Right lobe of liver (tissue), 6 donors: ENCODE results near the gene TUBA8. TPM values are rescaled to one million over a fixed set of nuclear protein-coding genes. Genes with fewer than 3 reads are reported as not detected.

Experiments used
- ATAC-seq, 4 donors: fragments of 200-7000 bp; cut with Tn5 transposase; one replicate each; pipeline ENCODE4 v1.9.1; 2020; ENCODE audit warnings: mild to moderate bottlenecking in 4 of 4, moderate library complexity in 4 of 4
- DNase-seq, 3 donors: peaks; one replicate each; pipeline ENCODE4 v3.0.0-alpha.2; 2020
- H3K27ac ChIP-seq, 3 donors: fragments of 200-600 bp; one replicate each; pipeline ENCODE4 v1.8.0; 2022
- H3K27me3 ChIP-seq, 2 donors: fragments of 200-600 bp; one replicate each; pipeline ENCODE4 v1.8.0; 2022
- H3K36me3 ChIP-seq, 4 donors: fragments of 200-600 bp; sonication (generic) in 1 of 4; one replicate each; pipeline versions ENCODE4 v1.5.1 to v1.8.0; 2017 to 2022; ENCODE audit warnings: control low read depth in 1 of 4
- H3K4me1 ChIP-seq, 4 donors: fragments of 200-600 bp; sonication (generic) in 1 of 4; one replicate each; pipeline versions ENCODE4 v1.5.1 to v1.8.0; 2017 to 2022; ENCODE audit warnings: control low read depth in 1 of 4
- H3K4me3 ChIP-seq, 3 donors: fragments of 200-600 bp; one replicate each; pipeline ENCODE4 v1.8.0; 2022
- H3K9me3 ChIP-seq, 4 donors: fragments of 200-600 bp; sonication (generic) in 1 of 4; one replicate each; pipeline versions ENCODE4 v1.5.1 to v1.8.0; 2017 to 2022; ENCODE audit warnings: control low read depth in 1 of 4
- CTCF ChIP-seq, 4 donors: fragments of 200-600 bp in 3 of 4; fragments of 450-650 bp in 1 of 4; IDR thresholded peaks; one replicate each; pipeline versions ENCODE4 v1.5.1 to v1.8.0; 2016 to 2022; ENCODE audit warnings: antibody characterized with exemption in 4 of 4, mild to moderate bottlenecking in 2 of 4
- POLR2A ChIP-seq: fragments of 450-650 bp; IDR thresholded peaks from one replicate; pipeline ENCODE4 v1.6.1; 2017; ENCODE audit warnings: antibody characterized with exemption, mild to moderate bottlenecking
- whole genome bisulfite sequencing: methylation state at CpG from one replicate; pipeline ENCODE4 v1.1.6; 2018; ENCODE audit warnings: low coverage, low lambda C conversion rate; ENCODE audit not compliant: insufficient coverage; ENCODE audit errors: missing lambda C conversion rate; 5-methylcytosine and 5-hydroxymethylcytosine counted together
- intact Hi-C, 2 donors: fragments of 100-400 bp; cut with DNase I; formaldehyde crosslinking; loops; one replicate each; pipeline versions ENCODE4 v1.11.2 to v1.14.1; 2022
- total RNA-seq, 6 experiments: library from RNA; depleted of rRNA in 2 of 6; stranded (reverse); fragments of >200 nt in 2 of 6; fragmentation: NEBNext Ultra II Directional in 3 of 6; extraction: Animal tissue kit (Norgen Biotek cat#: 25700) in 3 of 6; gene quantifications; one replicate each; pipeline versions ENCODE4 v1.1.0 to v1.2.4, GENCODE V29; 2016 to 2023
- donor health status: DM: no; HTN: yes; CAD: no.
- donor health status: DM: no; HTN: no; CAD: no.
- donor health status: DM: no; HTN: no; CAD: no.
- donor health status: DM: no; HTN: yes; CAD: no.
- donor health status: DM: no; HTN: yes; CAD: no.

TUBA8 gene
- total RNA-seq, 6 experiments from 2014 or later, result 0.58 to 4.8 (median 1.7) TPM

GRCh38 chr22:18078329-18079041, 32.1 kb upstream of the TUBA8 start:
- H3K9me3 ChIP-seq, result no peaks in the 10 kb centered on the region
- no peak for TF ChIP-seq CTCF (IDR thresholded peaks at IDR 0.05)
- TF ChIP-seq POLR2A, result peak; percentile 38
- H3K4me1 ChIP-seq, result peaks cover 0 to 20% (median 10%) of the 10 kb centered on the region in 4 donors
- H3K4me3 ChIP-seq, result peak overlapping the region; percentile 94 to 99 (median 98)
- H3K27me3 ChIP-seq, result no peaks in the 10 kb centered on the region
- WGBS, result 18% methylated on average over 9 of the region's 45 CpGs
- peak; percentile 68 to 74 (median 71) for DNase-seq
- H3K36me3 ChIP-seq, result peaks cover 0 to 24% (median 8%) of the 10 kb centered on the region in 4 donors
- peak; percentile 37 to 66 (median 53) for ATAC-seq
- intact Hi-C loops, result loop anchor here (10.0 kb wide), 4 partner anchors 54 to 254 kb away; partner anchors contain the start of gene MICAL3 (in 1 of the 2)
- peak overlapping the region; percentile 50 to 78 (median 77) for H3K27ac ChIP-seq

GRCh38 chr22:18079706-18080233, 30.8 kb upstream of the TUBA8 start:
- Histone ChIP-seq H3K27ac (no peak overlapping the region), H3K4me3 (no peak overlapping the region), H3K27me3 (no peaks in the 10 kb centered on the region), H3K9me3 (no peaks in the 10 kb centered on the region), H3K4me1 (peaks cover 0 to 20% (median 10%) of the 10 kb centered on the region in 4 donors), H3K36me3 (peaks cover 0 to 29% (median 12%) of the 10 kb centered on the region in 4 donors)
- DNase-seq, result no peak
- intact Hi-C loops, result loop anchor here (10.0 kb wide), 4 partner anchors 55 to 255 kb away; partner anchors contain the start of gene MICAL3 (in 1 of the 2)
- 52% methylated on average over 3 of the region's 4 CpGs for WGBS
- no peak for TF ChIP-seq CTCF (IDR thresholded peaks at IDR 0.05)
- TF ChIP-seq POLR2A, result no peak
- ATAC-seq, result no peak

GRCh38 chr22:18081416-18081815, 29.2 kb upstream of the TUBA8 start:
- no peak for DNase-seq
- no peaks in the 10 kb centered on the region for H3K9me3 ChIP-seq
- intact Hi-C loops, result no loop called here
- WGBS, result 83% methylated on average over 4 of the region's 5 CpGs
- H3K4me3 ChIP-seq, result no peak overlapping the region
- peaks cover 0 to 32% (median 12%) of the 10 kb centered on the region in 4 donors for H3K36me3 ChIP-seq
- H3K4me1 ChIP-seq, result peaks cover 0 to 23% (median 8%) of the 10 kb centered on the region in 4 donors
- no peak for TF ChIP-seq CTCF (IDR thresholded peaks at IDR 0.05)
- no peak for TF ChIP-seq POLR2A
- H3K27ac ChIP-seq, result no peak overlapping the region
- H3K27me3 ChIP-seq, result no peaks in the 10 kb centered on the region
- ATAC-seq, result no peak

- DNase-seq, result no peak
- intact Hi-C loops, result no loop called here
- Histone ChIP-seq H3K27ac (no peak overlapping the region), H3K36me3 (peaks cover 0 to 39% (median 14%) of the 10 kb centered on the region in 4 donors), H3K27me3 (no peaks in the 10 kb centered on the region), H3K4me1 (peaks cover 0 to 18% (median 4%) of the 10 kb centered on the region in 4 donors), H3K4me3 (no peak overlapping the region), H3K9me3 (no peaks in the 10 kb centered on the region)
- TF ChIP-seq POLR2A (no peak), CTCF (IDR thresholded peaks at IDR 0.05) (no peak)
- no peak for ATAC-seq
- 70% methylated on average over 2 of the region's 2 CpGs for WGBS
These were observed 28.1 kb upstream of the TUBA8 start for GRCh38 chr22:18082467-18082866.
